G401.6 (cell line): Measurements from ENCODE around the gene NCAPD2.
"Not testable (repeated sequence)": the region's sequence is repeated elsewhere in the genome, so short reads cannot be mapped to it uniquely, and the experiment has no call there.

ENCODE experiments used
- FAIRE-seq: peaks from 2 replicates; lab custom pipeline; 2012; peaks lifted over from hg19 to GRCh38; lab: Jason Lieb, UNC

The NCAPD2 gene

GRCh38 chr12:6463216-6463615, 30.7 kb upstream of the NCAPD2 start:
- FAIRE-seq = no peak

DNA sequence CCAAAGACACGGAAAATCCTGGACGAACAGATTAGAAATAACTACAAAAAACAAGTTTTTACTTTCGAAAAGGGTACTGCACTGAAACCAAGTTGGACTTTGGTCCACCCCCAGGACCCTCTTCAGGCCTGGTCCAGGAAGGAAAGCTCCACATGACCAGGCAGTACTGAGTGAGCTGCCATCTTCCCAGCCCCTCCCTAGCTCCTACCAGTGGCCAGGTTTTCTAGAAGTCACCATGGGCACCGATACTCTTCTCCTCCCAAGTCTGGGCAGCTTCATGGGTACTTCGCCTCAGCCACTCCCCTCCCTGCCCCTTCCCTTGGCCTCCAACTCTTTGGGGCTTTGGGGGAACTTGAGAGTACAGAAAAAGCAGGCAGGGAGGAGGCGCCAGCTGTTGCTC, 30.0 kb upstream of the NCAPD2 start:
- no peak for FAIRE-seq

DNA sequence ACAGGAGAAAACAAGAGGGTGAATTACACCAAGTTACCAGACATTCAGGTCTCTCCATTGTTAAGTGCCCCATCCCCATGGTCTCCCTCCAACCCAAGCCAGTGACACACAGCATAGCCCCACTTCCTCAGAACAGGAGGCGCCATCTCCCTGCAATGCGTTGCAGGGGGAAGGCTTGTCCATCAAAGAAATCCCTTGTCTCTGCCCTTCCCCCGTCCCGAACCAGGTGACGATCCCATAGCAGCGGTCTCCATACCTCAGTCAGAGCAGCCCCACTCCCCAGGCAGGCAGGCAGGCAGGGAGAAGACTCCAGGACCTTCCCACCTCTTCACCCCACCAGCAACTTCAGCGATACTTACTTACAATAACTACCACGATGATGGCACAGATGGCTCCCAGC, 29.4 kb upstream of the NCAPD2 start:
- no peak for FAIRE-seq

DNA sequence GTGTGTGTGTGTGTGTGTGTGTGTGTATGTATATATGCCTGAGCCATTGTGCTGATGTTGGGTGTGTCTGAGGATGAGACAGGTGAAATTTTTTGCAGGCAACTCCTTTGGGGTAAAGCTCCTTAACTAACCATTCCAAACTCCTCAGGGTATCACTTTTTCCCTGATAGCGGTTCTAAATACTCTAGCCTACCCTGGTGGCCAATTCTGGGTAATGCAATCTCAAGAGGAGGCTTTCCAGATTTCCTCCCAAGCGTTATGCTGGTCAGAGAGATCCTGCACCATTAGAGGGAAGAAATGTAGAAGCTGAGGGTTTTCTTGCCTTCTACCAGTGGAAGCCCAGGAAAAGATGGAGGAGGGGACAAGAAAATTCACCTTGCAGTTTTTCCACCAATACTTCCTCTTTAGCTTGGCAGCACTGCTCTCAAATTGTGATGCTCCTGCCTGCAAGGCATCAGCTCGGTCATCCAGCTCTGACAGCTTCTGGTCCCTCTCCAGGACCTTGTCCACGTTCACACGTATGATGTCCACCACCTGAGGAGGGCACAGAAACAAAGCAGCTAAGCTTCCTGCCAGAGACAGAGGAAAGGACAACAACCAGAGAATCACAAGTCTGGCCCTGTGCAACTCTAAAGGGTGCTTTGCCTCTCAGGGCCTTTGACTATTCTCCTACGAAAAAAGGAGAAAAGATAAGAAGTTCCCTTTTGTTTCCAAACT, 28.3 kb upstream of the NCAPD2 start:
- peak; percentile 88 for FAIRE-seq

GRCh38 chr12:6466184-6466573, 27.7 kb upstream of the NCAPD2 start:
- no peak for FAIRE-seq

DNA sequence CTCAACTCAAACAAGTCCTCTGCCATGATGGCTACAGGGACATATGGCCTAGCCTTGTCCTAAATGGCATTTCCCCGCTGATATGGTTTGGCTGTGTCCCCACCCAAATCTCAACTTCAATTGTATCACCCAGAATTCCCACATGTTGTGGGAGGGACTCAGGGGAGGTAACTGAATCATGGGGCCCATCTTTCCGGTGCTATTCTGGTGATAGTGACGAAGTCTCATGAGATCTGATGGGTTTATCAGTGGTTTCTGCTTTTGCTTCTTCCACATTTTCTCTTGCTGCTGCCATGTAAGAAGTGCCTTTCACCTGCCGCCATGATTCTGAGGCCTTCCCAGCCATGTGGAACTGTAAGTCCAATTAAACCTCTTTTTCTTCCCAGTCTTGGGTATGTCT, 27.2 kb upstream of the NCAPD2 start:
- FAIRE-seq = not testable (repeated sequence)

DNA sequence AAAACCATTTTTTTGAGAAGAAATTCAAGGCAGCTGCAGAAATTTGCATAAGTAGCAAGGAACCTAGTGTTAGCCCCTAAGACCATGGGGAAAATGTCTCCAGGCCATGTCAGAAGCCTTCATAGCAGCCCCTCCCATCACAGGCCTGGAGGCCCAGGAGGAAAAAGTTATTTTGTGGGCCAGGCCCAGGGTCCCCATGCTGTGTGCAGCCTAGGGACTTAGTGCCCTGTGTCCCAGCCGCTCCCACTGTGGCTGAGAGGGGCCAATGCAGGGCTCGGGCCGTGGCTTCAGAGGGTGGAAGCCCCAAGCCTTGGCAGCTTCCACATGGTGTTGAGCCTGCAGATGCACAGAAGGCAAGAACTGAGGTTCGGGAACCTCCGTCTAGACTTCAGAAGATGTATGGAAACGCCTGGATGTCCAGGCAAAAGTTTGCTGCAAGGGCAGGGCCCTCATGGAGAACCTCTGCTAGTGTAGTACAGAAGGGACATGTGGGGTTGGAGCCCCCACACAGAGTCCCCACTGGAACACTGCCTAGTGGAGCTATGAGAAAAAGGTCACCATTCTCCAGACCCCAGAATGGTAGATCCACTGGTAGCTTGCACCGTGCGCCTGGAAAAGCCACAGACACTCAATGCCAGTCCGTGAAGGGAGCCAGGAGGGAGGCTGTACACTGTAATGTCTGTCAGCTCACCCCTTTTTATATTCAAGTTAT, 26.2 kb upstream of the NCAPD2 start:
- not testable (repeated sequence) for FAIRE-seq

DNA sequence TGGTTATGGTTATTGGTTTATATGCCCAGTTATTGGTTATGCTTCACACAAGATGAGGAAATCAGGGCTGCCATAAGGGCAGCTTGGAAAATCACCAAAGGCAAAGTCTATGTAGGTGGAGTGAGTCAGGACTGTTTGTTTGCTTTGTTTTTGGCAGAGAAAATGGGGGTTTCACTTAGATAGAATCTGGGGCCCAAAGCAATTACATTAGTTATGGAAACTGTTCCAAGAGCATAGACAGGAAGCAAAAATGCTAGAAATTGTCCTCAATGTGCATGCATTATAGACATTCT, 25.7 kb upstream of the NCAPD2 start:
- no peak for FAIRE-seq

- no peak for FAIRE-seq
Observed at GRCh38 chr12:6469092-6469491, 24.8 kb upstream of the NCAPD2 start.

GRCh38 chr12:6469609-6470374, 24.1 kb upstream of the NCAPD2 start:
- FAIRE-seq = no peak

GRCh38 chr12:6470375-6471163, 23.3 kb upstream of the NCAPD2 start, which contains the start of gene VAMP1:
VAMP1 (minus strand) TSS chr12:6470677; CDS start chr12:6470531, 146 bp downstream.
- FAIRE-seq = peak; percentile 95

DNA sequence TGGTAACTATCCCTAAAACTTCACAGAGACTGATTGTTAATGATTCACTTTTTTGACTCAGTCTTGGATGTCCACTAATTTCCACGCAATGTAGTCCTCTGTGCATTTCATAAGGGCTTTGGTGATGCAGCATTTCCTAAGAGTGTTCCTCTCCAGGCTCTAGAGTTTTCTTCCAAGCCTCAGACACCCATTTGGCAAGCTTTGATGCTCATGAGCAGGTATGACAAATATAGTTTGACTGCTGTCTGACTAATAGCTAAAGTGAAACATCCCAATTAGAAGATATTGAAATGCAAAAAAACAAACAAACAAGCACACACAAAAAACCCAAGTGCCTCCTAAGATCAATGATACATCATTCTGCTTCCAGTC, 21.9 kb upstream of the NCAPD2 start:
- FAIRE-seq = no peak

DNA sequence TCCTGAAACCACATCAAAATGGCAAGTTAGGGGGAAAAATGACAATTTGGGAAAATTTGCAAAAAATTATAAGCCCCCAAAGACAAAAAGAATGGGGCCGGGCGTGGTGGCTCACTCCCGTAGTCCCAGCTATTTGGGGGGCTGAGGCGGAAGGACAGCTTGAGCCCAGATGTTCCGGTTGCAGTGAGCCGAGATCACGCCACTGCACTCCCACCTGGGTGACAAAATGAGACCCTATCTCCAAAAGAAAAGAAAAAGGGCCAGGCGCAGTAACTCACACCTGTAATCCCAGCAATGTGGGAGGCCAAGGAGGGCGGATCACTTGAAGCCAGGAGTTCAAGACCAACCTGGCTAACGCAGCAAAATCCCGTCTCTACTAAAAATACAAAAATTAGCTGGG, 21.4 kb upstream of the NCAPD2 start:
- no peak for FAIRE-seq

DNA sequence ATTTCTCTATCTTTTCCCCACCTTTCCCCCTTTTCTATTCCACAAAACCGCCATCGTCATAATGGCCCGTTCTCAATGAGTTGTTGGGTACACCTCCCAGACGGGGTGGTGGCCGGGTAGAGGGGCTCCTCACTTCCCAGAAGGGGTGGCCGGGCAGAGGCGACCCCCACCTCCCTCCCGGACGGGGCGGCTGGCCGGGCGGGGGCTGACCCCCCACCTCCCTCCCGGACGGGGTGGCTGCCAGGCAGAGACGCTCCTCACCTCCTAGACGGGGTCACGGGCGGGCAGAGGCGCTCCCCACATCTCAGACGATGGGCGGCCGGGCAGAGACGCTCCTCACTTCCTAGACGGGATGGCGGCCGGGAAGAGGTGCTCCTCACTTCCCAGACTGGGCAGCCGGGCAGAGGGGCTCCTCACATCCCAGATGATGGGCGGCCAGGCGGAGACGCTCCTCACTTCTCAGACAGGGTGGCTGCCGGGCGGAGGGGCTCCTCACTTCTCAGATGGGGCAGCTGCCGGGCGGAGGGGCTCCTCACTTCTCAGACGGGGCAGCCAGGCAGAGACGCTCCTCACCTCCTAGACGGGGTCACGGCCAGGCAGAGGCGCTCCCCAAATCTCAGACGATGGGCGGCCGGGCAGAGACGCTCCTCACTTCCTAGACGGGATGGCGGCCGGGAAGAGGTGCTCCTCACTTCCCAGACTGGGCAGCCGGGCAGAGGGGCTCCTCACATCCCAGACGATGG, 18.5 kb upstream of the NCAPD2 start:
- not testable (repeated sequence) for FAIRE-seq

DNA sequence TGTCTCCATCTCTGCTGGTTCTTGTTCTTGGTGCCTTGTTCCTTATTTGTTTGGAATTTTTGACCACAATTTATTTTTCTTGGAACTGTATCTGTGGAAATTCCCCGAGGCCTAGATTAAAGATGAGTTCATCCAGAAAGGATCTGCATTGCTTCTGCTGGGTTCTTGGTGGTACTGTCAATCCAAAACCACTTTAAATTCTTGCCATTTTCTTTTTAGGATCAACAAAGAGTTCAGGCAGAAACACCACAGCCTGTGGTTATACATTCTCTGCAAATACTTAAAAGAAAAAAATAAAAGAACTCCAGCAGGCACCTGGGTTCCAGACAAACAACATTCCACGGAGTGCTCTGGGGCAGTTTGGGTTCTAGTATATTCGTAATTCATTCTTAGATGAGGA, 17.4 kb upstream of the NCAPD2 start:
- FAIRE-seq = no peak

DNA sequence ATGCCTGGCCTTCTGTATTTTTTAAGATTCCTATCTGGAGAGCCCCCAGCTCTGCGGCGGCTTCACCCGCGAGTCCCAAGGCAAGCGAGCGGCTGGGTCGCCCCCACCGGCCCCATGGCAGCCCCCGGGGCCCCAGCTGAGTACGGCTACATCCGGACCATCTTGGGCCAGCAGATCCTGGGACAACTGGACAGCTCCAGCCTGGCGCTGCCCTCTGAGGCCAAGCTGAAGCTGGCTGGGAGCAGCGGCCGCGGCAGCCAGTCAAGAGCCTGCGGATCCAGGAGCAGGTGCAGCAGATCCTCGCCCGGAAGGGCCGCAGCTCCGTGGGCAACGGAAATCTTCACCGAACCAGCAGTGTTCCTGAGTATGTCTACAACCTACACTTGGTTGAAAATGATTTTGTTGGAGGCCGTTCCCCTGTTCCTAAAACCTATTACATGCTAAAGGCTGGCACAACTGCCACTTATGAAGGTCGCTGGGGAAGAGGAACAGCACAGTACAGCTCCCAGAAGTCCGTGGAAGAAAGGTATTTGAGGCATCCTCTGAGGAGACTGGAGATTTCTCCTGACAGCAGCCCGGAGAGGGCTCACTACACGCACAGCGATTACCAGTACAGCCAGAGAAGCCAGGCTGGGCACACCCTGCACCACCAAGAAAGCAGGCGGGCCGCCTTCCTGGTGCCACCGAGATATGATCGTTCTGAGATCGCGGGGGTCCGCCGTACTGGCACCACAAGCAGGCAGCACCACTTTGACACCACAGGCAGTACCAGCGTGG, 16.1 kb upstream of the NCAPD2 start:
- FAIRE-seq = not testable (repeated sequence)

DNA sequence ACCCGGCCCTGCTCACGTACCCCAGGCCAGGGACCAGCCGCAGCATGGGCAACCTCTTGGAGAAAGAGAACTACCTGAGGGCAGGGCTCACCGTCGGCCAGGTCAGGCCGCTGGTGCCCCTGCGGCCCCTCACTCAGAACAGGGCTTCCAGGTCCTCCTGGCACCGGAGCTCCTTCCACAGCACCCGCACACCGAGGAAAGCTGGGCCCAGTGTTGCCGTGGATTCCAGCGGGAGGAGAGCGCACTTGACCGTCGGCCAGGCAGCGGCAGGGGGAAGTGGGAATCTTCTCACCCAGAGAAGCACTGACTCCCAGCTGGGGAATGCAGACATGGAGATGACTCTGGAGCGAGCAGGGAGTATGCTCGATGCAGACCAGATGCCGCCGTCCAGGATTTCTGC, 15.5 kb upstream of the NCAPD2 start:
- FAIRE-seq = no peak

DNA sequence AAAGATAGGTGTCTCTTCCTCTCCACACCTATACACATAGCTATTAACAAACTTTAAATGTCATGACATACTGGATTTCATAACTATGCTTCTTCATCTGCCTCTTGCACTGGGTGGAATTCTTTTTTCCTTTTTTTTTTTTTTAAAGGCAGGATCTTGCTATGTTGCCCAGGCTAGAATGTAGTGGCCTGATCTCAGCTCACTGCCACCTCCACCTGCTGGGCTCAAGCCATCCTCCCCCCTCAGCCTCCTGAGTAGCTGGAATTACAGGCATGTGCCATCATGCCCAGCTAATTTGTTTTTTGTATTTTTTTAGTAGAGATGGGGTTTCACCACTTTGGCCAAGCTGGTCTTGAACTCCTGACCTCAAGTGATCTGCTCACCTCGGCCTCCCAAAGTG, 5.7 kb upstream of the NCAPD2 start:
- no peak for FAIRE-seq

- FAIRE-seq = no peak
Observed at GRCh38 chr12:6489449-6489848, 4.5 kb upstream of the NCAPD2 start.

GRCh38 chr12:6490673-6491072, 3.2 kb upstream of the NCAPD2 start:
- not testable (repeated sequence) for FAIRE-seq
